GM19328 (cell line): ENCODE results near the gene RPH3AL.

Source experiments
- ATAC-seq: cut with Tn5 transposase; IDR thresholded peaks from one replicate; pipeline ENCODE4 v1.9.1; 2021; ENCODE audit warnings: mild to moderate bottlenecking, moderate library complexity; ENCODE audit not compliant: unreplicated experiment

Gene RPH3AL

DNA sequence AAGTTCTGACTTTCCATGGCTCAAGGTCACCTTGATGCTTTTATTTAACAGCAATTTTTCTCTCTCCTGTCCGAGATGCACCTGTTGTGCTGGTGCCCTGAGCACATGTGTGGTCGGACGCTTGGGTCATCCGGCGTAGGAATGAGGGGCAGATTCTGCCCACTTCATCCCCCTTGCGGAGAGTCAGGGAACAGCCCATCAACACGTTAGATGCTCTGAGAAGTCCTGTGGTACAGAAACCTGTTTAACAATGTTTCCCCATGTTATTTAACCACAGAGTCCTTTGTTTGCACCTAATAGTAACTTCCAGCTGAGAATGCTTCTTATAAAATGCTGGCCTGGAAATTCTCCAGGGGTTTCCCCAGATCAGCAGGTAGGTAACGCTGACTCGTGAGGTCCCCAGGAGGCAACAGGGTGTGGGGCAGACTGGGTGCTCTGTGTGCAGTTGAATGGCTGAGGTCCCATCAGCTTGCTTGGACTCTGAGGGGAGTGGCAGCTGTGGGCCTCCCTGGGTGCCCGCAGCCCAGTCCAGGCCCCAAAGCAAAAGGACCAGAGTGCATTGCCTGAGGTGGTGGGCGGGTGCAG lies 189.0 kb downstream of the RPH3AL start:
- no peak for ATAC-seq

DNA sequence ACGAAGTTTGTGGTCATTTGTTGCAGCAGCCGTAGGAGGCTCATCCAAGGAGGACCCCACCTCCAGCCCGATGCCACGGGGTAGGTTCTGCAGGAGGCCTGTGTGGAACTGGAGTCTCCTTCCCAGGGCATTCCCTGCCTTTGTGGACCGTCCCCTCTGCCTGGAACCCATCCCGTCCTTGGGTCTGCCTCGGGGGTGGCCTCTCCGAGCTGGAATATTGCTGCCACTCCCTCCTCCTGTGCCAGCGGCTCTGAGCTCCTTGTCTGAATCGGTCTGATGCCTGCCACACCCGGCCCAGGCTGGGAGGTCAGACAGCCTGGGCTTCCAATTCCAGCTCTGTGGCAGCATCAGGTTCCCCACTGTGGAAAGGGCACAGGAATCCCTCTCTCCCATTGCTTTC lies 189.9 kb downstream of the RPH3AL start:
- ATAC-seq: no peak
